T-helper 22 cell (primary cell): Measurements from ENCODE around the gene S1PR1.
"Not testable (repeated sequence)": the region's sequence is repeated elsewhere in the genome, so short reads cannot be mapped to it uniquely, and the experiment has no call there.

ENCODE experiments used
- DNase-seq: peaks from one replicate; pipeline ENCODE4 v3.0.0-alpha.2; 2020; ENCODE audit warnings: low read depth

S1PR1 gene

DNA sequence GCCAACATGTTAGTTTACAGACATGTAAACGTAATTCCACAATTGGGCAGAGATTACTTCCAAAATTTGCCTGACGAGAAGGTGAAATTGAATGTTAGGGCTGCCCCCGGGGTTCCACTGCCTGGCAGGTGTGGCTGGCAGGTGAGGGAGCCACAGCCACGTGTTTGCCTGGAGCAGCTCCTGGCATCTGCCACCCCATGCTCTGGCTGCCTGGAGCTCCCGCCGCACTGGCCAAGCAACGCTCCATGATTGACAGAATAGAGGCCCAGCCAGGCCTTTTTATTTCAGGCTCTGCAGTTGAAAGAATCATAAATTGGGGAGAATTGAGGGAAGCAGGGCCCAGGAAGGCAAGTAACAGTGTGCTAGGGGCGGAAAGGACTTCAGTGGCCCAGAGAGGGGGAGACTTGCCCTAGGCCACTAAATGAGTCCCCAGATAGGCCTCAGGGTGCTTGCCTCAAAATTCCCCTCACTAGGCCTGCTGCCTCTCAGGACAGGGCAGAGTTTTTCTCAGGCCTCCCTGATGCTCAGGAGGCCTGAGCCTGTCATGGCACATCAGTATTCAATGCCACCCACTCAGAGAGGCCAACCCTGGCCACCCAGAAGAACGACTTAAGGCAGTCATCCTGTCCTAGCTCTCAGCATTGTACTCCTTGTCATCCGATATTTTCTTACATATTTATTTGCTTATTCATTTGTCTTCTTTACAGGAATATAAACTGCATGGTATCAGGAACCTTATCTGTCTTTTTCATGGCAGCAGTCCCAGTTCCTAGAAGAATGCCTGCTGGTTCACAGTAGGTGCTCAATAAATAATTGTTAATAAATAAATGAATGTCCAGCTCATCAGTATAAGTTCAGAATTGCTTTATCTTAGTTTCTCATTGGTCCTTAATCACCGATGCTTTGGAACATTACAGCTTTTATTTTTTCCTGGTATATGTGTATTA, 16.6 kb upstream of the S1PR1 start:
- DNase-seq, result no peak

GRCh38 chr1:101220906-101221305, 15.9 kb upstream of the S1PR1 start:
- no peak for DNase-seq

GRCh38 chr1:101221945-101222429, 14.8 kb upstream of the S1PR1 start:
- DNase-seq, result no peak

GRCh38 chr1:101227837-101228236, 9.0 kb upstream of the S1PR1 start:
- DNase-seq, result no peak

GRCh38 chr1:101228424-101229134, 8.2 kb upstream of the S1PR1 start:
- DNase-seq, result no peak

GRCh38 chr1:101232182-101232581, 4.6 kb upstream of the S1PR1 start:
- DNase-seq, result not testable (repeated sequence)

GRCh38 chr1:101233495-101233894, 3.3 kb upstream of the S1PR1 start:
- no peak for DNase-seq

DNA sequence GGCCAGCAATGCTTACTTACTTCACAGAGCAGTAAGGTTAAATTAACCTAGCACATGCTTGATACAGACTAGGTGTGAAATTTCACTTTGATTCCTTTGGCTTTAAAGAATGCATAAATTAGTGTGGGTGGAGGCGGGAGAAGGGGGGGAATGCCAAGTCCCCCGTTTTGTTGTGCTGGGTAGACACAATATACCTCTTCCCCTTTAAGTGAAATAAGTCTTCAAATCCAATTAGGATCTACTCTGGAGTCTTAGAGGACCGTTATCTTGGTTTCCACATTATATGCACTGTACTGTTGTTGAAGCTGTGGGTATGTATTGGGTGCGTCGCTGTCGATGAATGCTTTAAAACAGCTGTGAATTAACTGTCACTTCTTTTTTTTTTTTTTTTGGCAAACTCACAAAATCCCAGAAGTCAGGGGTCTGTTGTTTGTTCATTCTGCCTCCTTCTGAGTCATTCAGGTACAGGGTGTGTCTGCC, 1.6 kb upstream of the S1PR1 start:
- no peak for DNase-seq

DNA sequence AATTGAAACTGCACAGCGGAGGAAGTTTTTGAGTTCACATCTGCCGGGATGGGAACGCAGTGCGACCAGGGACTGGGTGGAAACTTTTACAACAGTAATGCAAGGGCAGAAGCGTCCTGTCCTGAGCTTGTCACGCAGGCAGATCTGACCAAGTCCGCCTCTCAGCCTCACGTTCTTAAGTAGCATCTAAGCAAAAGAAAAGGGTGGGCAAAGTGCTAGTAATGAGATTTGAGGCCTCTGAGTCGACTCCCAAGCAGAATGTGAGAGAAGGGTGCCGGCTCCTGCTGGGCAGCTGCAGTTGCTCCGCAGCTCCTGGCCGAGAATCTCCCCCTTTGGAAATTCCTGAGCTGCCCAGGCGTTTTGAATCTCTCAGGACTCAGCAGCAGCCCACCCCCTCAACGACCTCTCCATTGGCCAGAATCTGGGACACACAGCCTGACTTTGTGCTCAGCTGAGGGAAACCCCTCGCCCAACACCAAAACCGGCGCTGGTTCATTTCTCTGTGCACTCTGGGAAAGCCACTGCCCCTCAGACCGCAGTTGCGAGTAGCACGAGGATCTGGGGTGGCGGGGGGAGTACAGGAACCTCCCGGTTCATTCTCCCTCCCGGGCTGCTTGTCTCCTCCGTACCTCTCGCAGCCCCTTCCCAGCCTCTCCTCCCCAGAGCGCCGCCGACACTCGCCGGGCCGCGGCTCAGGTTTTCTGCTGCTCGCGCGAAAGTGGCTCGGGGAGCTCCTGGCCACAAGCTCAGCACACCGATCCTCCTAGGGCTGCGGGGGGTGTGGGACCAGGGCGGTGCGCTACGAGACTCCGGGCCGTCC, 913 bp upstream of the S1PR1 start:
- peak; percentile 61 for DNase-seq

GRCh38 chr1:101237229-101237837, 514 bp downstream of the S1PR1 start:
- no peak for DNase-seq

GRCh38 chr1:101238031-101238628, 1.3 kb downstream of the S1PR1 start:
- no peak for DNase-seq

- DNase-seq, result peak; percentile 65
Measured at GRCh38 chr1:101238681-101239094, 1.9 kb downstream of the S1PR1 start.

- DNase-seq, result peak; percentile 56
Measured at GRCh38 chr1:101239095-101240040, 2.5 kb downstream of the S1PR1 start.

- no peak for DNase-seq
Measured at GRCh38 chr1:101240041-101240430, 3.2 kb downstream of the S1PR1 start.

GRCh38 chr1:101241485-101242225, 4.8 kb downstream of the S1PR1 start:
- DNase-seq, result no peak

DNA sequence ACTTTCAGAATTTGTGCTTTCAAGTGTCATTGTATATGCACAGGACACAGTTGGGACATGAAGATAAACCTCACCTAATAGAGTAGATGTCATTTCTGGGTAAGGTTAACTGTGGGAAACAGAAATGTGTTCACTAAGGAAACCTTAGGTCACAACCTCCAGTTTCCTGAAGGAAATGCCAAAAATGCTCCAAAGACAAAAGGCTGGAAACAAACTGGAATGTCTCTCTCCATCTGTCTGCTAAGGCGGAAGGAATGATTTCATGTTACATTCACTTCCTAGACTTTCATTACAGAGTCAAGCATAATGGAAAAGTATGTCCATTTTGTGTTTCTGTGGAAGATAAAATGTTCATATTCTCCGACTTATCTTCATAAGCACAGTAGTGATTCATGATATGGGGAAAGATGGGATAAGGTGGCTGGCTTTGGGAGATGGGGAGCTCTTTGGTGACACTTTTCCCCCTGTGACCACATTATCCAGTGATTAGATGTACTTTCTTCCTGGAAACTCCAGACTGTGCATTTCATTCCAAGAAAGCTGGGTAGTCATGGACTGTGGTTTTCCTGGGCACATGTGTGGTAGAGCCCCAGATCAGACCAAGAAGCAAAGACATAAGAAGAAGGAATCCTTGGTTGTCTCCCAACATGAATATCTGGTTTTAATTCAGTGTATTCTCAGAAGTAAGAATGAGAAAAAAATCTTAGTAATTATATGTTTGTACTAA, 5.7 kb downstream of the S1PR1 start:
- DNase-seq, result no peak

DNA sequence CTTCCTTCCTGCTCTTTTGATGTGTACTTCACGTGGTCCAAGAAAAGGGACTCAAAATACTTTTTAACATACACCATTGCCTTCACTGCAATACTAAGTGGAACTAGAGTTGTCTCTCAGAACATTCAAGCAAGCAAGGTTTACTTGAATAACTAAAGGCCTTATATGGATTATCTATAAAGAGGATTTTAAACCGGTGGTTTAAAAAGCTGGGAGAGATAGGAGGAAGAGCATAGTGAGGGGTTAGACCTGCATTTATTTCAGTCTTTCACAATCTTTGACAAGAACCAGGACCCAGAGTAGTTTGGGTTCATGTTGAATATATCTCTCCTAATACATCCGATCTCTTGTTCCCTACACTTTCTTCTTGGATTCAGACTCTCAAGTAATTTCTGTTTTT, 6.9 kb downstream of the S1PR1 start:
- no peak for DNase-seq

GRCh38 chr1:101244842-101245241, 8.0 kb downstream of the S1PR1 start:
- DNase-seq, result no peak
